H1 (cell line): ENCODE measurements around the gene WDR12. TPM values are rescaled to one million over a fixed set of nuclear protein-coding genes. Genes with fewer than 3 reads are reported as not detected.

Source experiments
- CTCF ChIA-PET: fragments of 300-600 bp; sonication (Branson Sonifier 250); formaldehyde crosslinking; loops from one replicate; lab custom pipeline; 2021; ENCODE audit not compliant: partially characterized antibody; lab: Charles Lee
- POLR2A ChIA-PET: fragments of 300-600 bp; sonication (Branson Sonifier 250); formaldehyde crosslinking; loops from one replicate; lab custom pipeline; 2021; ENCODE audit warnings: inconsistent platforms; ENCODE audit not compliant: partially characterized antibody; lab: Charles Lee
- DNase-seq, 2 experiments: peaks; one replicate each; pipeline versions ENCODE4 v3.0.0 to v3.0.0-alpha.2; 2010 to 2022; ENCODE audit warnings: low spot score in 2 of 2, low read depth in 1 of 2, mixed read lengths in 1 of 2
- FAIRE-seq: peaks from 2 replicates; lab custom pipeline; 2011; peaks lifted over from hg19 to GRCh38; lab: Jason Lieb, UNC
- H2AFZ ChIP-seq: 2 replicates; pipeline ENCODE4 v1.8.1; 2012; ENCODE audit warnings: low read length, inconsistent platforms
- H2AK5ac ChIP-seq: 2 replicates; pipeline ENCODE4 v1.6.1; 2013; ENCODE audit warnings: low read depth, low read length
- H2BK120ac ChIP-seq: replicated peaks from 2 replicates; pipeline ENCODE3; 2013; ENCODE audit warnings: low read depth, low read length, inconsistent platforms
- H2BK12ac ChIP-seq: 2 replicates; pipeline ENCODE4 v1.6.1; 2013; ENCODE audit warnings: low read depth, low read length
- H2BK15ac ChIP-seq: 2 replicates; pipeline ENCODE4 v1.6.1; 2013; ENCODE audit warnings: low read length
- H2BK20ac ChIP-seq: 2 replicates; pipeline ENCODE4 v1.6.1; 2013; ENCODE audit warnings: low read length
- H2BK5ac ChIP-seq: 2 replicates; pipeline ENCODE4 v1.6.1; 2013; ENCODE audit warnings: low read depth, low read length
- H3K14ac ChIP-seq: 2 replicates; pipeline ENCODE4 v1.6.1; 2013; ENCODE audit warnings: inconsistent platforms; ENCODE audit not compliant: insufficient read length
- H3K18ac ChIP-seq: 2 replicates; pipeline ENCODE4 v1.6.1; 2013; ENCODE audit warnings: low read length; ENCODE audit errors: extremely low read depth
- H3K23ac ChIP-seq: 2 replicates; pipeline ENCODE4 v1.6.1; 2013; ENCODE audit warnings: inconsistent platforms; ENCODE audit not compliant: insufficient read length
- H3K23me2 ChIP-seq: 2 replicates; pipeline ENCODE4 v1.6.1; 2013; ENCODE audit warnings: low read depth, low read length
- H3K27ac ChIP-seq: 2 replicates; pipeline ENCODE4 v1.6.1; 2011; ENCODE audit warnings: low read depth, low read length, inconsistent platforms
- H3K27me3 ChIP-seq, 4 experiments: replicated peaks in 1 of 4; 1 replicate in 1 of 4; 2 replicates in 3 of 4; pipeline versions ENCODE4 v1.6.1 to v1.8.1; 2011 to 2013; ENCODE audit warnings: low read length in 3 of 4, mild to moderate bottlenecking in 3 of 4, inconsistent platforms in 2 of 4, mixed read lengths in 2 of 4, moderate library complexity in 1 of 4; ENCODE audit not compliant: control insufficient read depth in 3 of 4, insufficient read depth in 3 of 4; ENCODE audit errors: extremely low read depth in 1 of 4
- H3K36me3 ChIP-seq, 4 experiments: 2 replicates each; pipeline versions ENCODE4 v1.6.1 to v1.8.1; 2011 to 2013; ENCODE audit warnings: mild to moderate bottlenecking in 4 of 4, low read length in 3 of 4, moderate library complexity in 2 of 4, control low read depth in 1 of 4, inconsistent platforms in 1 of 4; ENCODE audit not compliant: insufficient read depth in 4 of 4, control insufficient read depth in 2 of 4
- H3K4ac ChIP-seq: replicated peaks from 2 replicates; pipeline ENCODE3; 2013; ENCODE audit warnings: low read length, low read depth, mixed read lengths, inconsistent platforms; ENCODE audit not compliant: insufficient read length
- H3K4me1 ChIP-seq, 4 experiments: replicated peaks in 1 of 4; 1 replicate in 1 of 4; 2 replicates in 3 of 4; pipeline versions ENCODE4 v1.6.1 to v1.8.1; 2011 to 2013; ENCODE audit warnings: low read length in 3 of 4, inconsistent platforms in 2 of 4, mixed read lengths in 1 of 4; ENCODE audit not compliant: insufficient read depth in 4 of 4, control insufficient read depth in 3 of 4
- H3K4me2 ChIP-seq, 2 experiments: 2 replicates each; pipeline versions ENCODE4 v1.6.1 to v1.8.1; 2011 to 2013; ENCODE audit warnings: low read depth in 2 of 2, low read length in 2 of 2, control low read depth in 1 of 2, inconsistent platforms in 1 of 2, mild to moderate bottlenecking in 1 of 2; ENCODE audit not compliant: insufficient read depth in 1 of 2
- H3K4me3 ChIP-seq, 4 experiments: fragments of 200-600, 300-600 bp in 1 of 4; sonication (generic), shearing (Covaris generic), sonication (Bioruptor Twin) in 1 of 4; 2 replicates each; pipeline versions ENCODE4 v1.5.1 to v1.8.1; 2011 to 2016; ENCODE audit warnings: low read length in 4 of 4, low read depth in 3 of 4, control low read depth in 2 of 4, inconsistent platforms in 2 of 4, mild to moderate bottlenecking in 2 of 4, mixed read lengths in 1 of 4, moderate library complexity in 1 of 4; ENCODE audit not compliant: insufficient read depth in 2 of 4; ENCODE audit errors: extremely low read depth in 1 of 4
- H3K56ac ChIP-seq: replicated peaks from 2 replicates; pipeline ENCODE3; 2013; ENCODE audit warnings: low read depth, mild to moderate bottlenecking, mixed read lengths, low read length, inconsistent platforms; ENCODE audit not compliant: insufficient read length
- H3K79me1 ChIP-seq: 2 replicates; pipeline ENCODE4 v1.6.1; 2013; ENCODE audit warnings: low read depth, low read length, control low read depth
- H3K79me2 ChIP-seq, 2 experiments: 2 replicates each; pipeline versions ENCODE4 v1.6.1 to v1.8.1; 2012 to 2013; ENCODE audit warnings: low read length in 2 of 2, mild to moderate bottlenecking in 2 of 2, inconsistent platforms in 1 of 2; ENCODE audit not compliant: insufficient read depth in 2 of 2, control insufficient read depth in 1 of 2
- H3K9ac ChIP-seq, 4 experiments: replicated peaks in 1 of 4; 1 replicate in 1 of 4; 2 replicates in 3 of 4; pipeline versions ENCODE4 v1.6.1 to v1.8.1; 2011 to 2013; ENCODE audit warnings: low read depth in 3 of 4, low read length in 3 of 4, control low read depth in 2 of 4, mild to moderate bottlenecking in 2 of 4, moderate library complexity in 2 of 4, inconsistent platforms in 1 of 4; ENCODE audit errors: extremely low read depth in 1 of 4
- H3K9me3 ChIP-seq, 2 experiments: 2 replicates each; pipeline versions ENCODE4 v1.6.1 to v1.8.1; 2012 to 2013; ENCODE audit warnings: mild to moderate bottlenecking in 2 of 2, moderate library complexity in 2 of 2, control low read depth in 1 of 2, inconsistent platforms in 1 of 2, low read depth in 1 of 2, low read length in 1 of 2, mixed read lengths in 1 of 2; ENCODE audit not compliant: insufficient read depth in 2 of 2
- H4K20me1 ChIP-seq, 2 experiments: replicated peaks in 1 of 2; 2 replicates each; pipeline versions ENCODE3 to v1.8.1; 2011 to 2013; ENCODE audit warnings: inconsistent platforms in 2 of 2, low read length in 2 of 2, mild to moderate bottlenecking in 1 of 2; ENCODE audit not compliant: insufficient read depth in 2 of 2, control insufficient read depth in 1 of 2
- H4K5ac ChIP-seq: 2 replicates; pipeline ENCODE4 v1.6.1; 2013; ENCODE audit warnings: low read length, low read depth, mixed read lengths, inconsistent platforms; ENCODE audit not compliant: insufficient read length
- H4K8ac ChIP-seq: 2 replicates; pipeline ENCODE4 v1.8.0; 2013; ENCODE audit warnings: mild to moderate bottlenecking, moderate library complexity, low read length, inconsistent platforms; ENCODE audit not compliant: insufficient read depth; ENCODE audit errors: extremely low read depth
- H4K91ac ChIP-seq: replicated peaks from 2 replicates; pipeline ENCODE3; 2013; ENCODE audit warnings: low read length, mixed read lengths, inconsistent platforms; ENCODE audit not compliant: insufficient read length
- HDAC6 ChIP-seq: IDR thresholded peaks from one replicate; pipeline ENCODE4 v1.7.1; 2012; ENCODE audit warnings: low read depth, mild to moderate bottlenecking, inconsistent platforms, low read length, moderate library complexity
- SAP30 ChIP-seq: fragments of 300-600 bp; sonication (generic); IDR thresholded peaks from 2 replicates; pipeline ENCODE4 v1.7.1; 2012; ENCODE audit warnings: low read length, moderate library complexity, mild to moderate bottlenecking, inconsistent platforms; ENCODE audit not compliant: insufficient read depth, insufficient replicate concordance
- SIRT6 ChIP-seq: IDR thresholded peaks from one replicate; pipeline ENCODE4 v1.7.1; 2012; ENCODE audit warnings: low read length, inconsistent platforms
- WGBS, 2 experiments: shearing (Covaris generic) in 1 of 2; methylation state at CpG; one replicate each; pipeline versions ENCODE4 v1.1.6 to v1.1.7; 2013 to 2015; ENCODE audit warnings: low lambda C conversion rate in 2 of 2, mixed read lengths in 2 of 2, inconsistent platforms in 1 of 2, low coverage in 1 of 2, missing lambda C conversion rate in 1 of 2; ENCODE audit not compliant: insufficient replicate concordance in 2 of 2, insufficient coverage in 1 of 2, insufficient read length in 1 of 2; ENCODE audit errors: extremely low coverage in 1 of 2, missing lambda C conversion rate in 1 of 2; 5-methylcytosine and 5-hydroxymethylcytosine counted together
- polyA plus RNA-seq, 7 experiments: library from polyadenylated mRNA; depleted of rRNA in 3 of 7; stranded (reverse) in 5 of 7; unstranded in 2 of 7; fragments of >200 nt in 5 of 7; fragments of 200-250 nt in 2 of 7; gene quantifications; 1 replicate in 5 of 7; 2 replicates in 1 of 7; 4 replicates in 1 of 7; pipeline versions ENCODE4 v1.2.1 to v1.2.3, GENCODE V29; 2011 to 2013; ENCODE audit warnings: missing spikeins in 2 of 7, mixed read lengths in 2 of 7
- total RNA-seq: library from RNA; stranded (reverse); fragmentation: NEBNext Ultra II Directional; extraction: Animal tissue kit (Norgen Biotek cat#: 25700); gene quantifications from 2 replicates; pipeline ENCODE4 v1.2.1, GENCODE V29; 2021
- TF ChIP-seq, protein P1 (sequence below): IDR thresholded peaks from 2 replicates; pipeline ENCODE4 v1.6.1; 2012; ENCODE audit warnings: inconsistent platforms

Gene WDR12
- total and polyA plus RNA-seq, 2 of the 8 experiments (the other 6 are each of a cell fraction or from before 2014, with no cell fraction given), result 25.0 to 183 TPM

DNA sequence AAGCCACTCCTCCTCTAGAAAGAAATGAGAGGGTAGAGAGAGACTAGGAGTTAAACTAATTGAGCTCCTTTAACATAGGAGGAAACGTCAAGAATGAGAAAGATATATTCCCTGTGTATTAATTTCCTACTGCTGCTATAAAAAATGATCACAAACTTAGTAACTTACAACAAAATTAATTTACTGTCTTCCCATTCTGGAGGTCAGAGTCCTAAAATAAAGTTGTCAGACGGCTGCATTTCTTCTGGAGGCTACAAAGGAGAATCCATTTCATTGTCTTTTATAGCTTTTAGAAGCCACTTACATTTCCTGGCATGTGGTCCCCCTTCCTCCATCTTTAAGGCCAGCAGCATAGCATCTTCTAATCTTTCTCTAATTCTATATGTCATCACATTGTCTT is 66.8 kb downstream of the WDR12 start:
- H4K91ac ChIP-seq, result no peak overlapping the region
- H3K23me2 ChIP-seq, result no peaks in the 10 kb centered on the region
- no peak overlapping the region for H3K4me2 ChIP-seq
- no peak overlapping the region for H3K4ac ChIP-seq
- H2BK15ac ChIP-seq, result no peak overlapping the region
- DNase-seq, result no peak
- H2BK12ac ChIP-seq, result no peak overlapping the region
- no peaks in the 10 kb centered on the region for H3K36me3 ChIP-seq
- no peak overlapping the region for H3K27ac ChIP-seq
- H3K56ac ChIP-seq, result no peak overlapping the region
- no peak for FAIRE-seq
- no peak overlapping the region for H3K23ac ChIP-seq
- H2AK5ac ChIP-seq, result no peak overlapping the region
- H3K14ac ChIP-seq, result no peak overlapping the region
- H3K4me1 ChIP-seq, result 0 out of 7 replicates have a peak, but pooled peaks cover 0 to 2% (median 0%) of the 10 kb centered on the region in 4 experiments
- no peaks in the 10 kb centered on the region for H3K27me3 ChIP-seq
- no peaks in the 10 kb centered on the region for H4K20me1 ChIP-seq
- no peak overlapping the region for H2BK20ac ChIP-seq
- H3K79me1 ChIP-seq, result no peaks in the 10 kb centered on the region
- no peak overlapping the region for H2AFZ ChIP-seq
- H2BK5ac ChIP-seq, result no peak overlapping the region
- no peak overlapping the region for H3K18ac ChIP-seq
- WGBS, 2 experiments, result 81% methylated on average over 2 of the region's 2 CpGs; no CpG with 5 or more reads in 1 of the 2 experiments
- H3K79me2 ChIP-seq, result no peaks in the 10 kb centered on the region
- no peak overlapping the region for H3K4me3 ChIP-seq
- ChIA-PET CTCF (interaction anchor here (1.6 kb wide), 1 partner anchor 381 kb away, joined by 5 read pairs; no protein-coding TSS in a partner anchor), POLR2A (interaction anchor here (0.6 kb wide), 1 partner anchor 67 kb away, joined by 5 read pairs; the partner anchor contains the start of gene WDR12)
- H4K5ac ChIP-seq, result no peak overlapping the region
- H2BK120ac ChIP-seq, result no peak overlapping the region
- peaks cover 0 to 3% of the 10 kb centered on the region in 2 experiments; a peak in 1 of 4 replicates for H3K9me3 ChIP-seq
- H4K8ac ChIP-seq, result no peak overlapping the region
- no peak overlapping the region for H3K9ac ChIP-seq
- TF ChIP-seq, protein P1, sequence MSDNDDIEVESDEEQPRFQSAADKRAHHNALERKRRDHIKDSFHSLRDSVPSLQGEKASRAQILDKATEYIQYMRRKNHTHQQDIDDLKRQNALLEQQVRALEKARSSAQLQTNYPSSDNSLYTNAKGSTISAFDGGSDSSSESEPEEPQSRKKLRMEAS, result no peak
- TF ChIP-seq SAP30 (no peak), HDAC6 (no peak), SIRT6 (no peak)
